Stromal cell of bone marrow (primary cell): ENCODE measurements around the gene NKAP.
"Not testable (repeated sequence)": the region's sequence is repeated elsewhere in the genome, so short reads cannot be mapped to it uniquely, and the experiment has no call there.

Experiments used
- DNase-seq: peaks from one replicate; pipeline ENCODE4 v3.0.0-alpha.2; 2012; ENCODE audit warnings: low read depth

Gene NKAP

GRCh38 chrX:119943185-119943988 is at the start of gene NKAP:
NKAP (minus strand) TSS chrX:119943751; CDS start chrX:119943605, 146 bp downstream.
- peak; percentile 88 for DNase-seq

- DNase-seq: no peak
Measured at GRCh38 chrX:119991005-119991787, 47.6 kb upstream of the NKAP start.

GRCh38 chrX:119990556-119991004 is 47.0 kb upstream of the NKAP start:
- no peak for DNase-seq

GRCh38 chrX:119989905-119990555 is 46.5 kb upstream of the NKAP start:
- DNase-seq: no peak

GRCh38 chrX:119986203-119986602 is 42.7 kb upstream of the NKAP start:
- DNase-seq: no peak

GRCh38 chrX:119984652-119985051 is 41.1 kb upstream of the NKAP start:
- DNase-seq: no peak

- no peak for DNase-seq
Measured at GRCh38 chrX:119983494-119983893, 39.9 kb upstream of the NKAP start.

- DNase-seq: no peak
Measured at GRCh38 chrX:119982145-119982544, 38.6 kb upstream of the NKAP start.

- no peak for DNase-seq
Measured at GRCh38 chrX:119981286-119982070, 37.9 kb upstream of the NKAP start.

- DNase-seq: not testable (repeated sequence)
Measured at GRCh38 chrX:119977172-119977571, 33.6 kb upstream of the NKAP start.

- DNase-seq: no peak
Measured at GRCh38 chrX:119971184-119971583, 27.6 kb upstream of the NKAP start.

GRCh38 chrX:119970574-119970973 is 27.0 kb upstream of the NKAP start:
- no peak for DNase-seq

GRCh38 chrX:119966837-119967236 is 23.3 kb upstream of the NKAP start:
- DNase-seq: not testable (repeated sequence)

- DNase-seq: no peak
Measured at GRCh38 chrX:119960625-119961024, 17.1 kb upstream of the NKAP start.

GRCh38 chrX:119955807-119956570 is 12.4 kb upstream of the NKAP start:
- DNase-seq: not testable (repeated sequence)

- DNase-seq: no peak
Measured at GRCh38 chrX:119954374-119954773, 10.8 kb upstream of the NKAP start.

GRCh38 chrX:119948381-119948780 is 4.8 kb upstream of the NKAP start:
- no peak for DNase-seq

GRCh38 chrX:119945481-119945880 is 1.9 kb upstream of the NKAP start:
- DNase-seq: no peak

GRCh38 chrX:119942831-119943184 is 743 bp downstream of the NKAP start:
- DNase-seq: peak; percentile 2

- no peak for DNase-seq
Measured at GRCh38 chrX:119942173-119942819, 1.3 kb downstream of the NKAP start.

- DNase-seq: no peak
Measured at GRCh38 chrX:119941336-119941735, 2.2 kb downstream of the NKAP start.
